K562 (cell line): Measurements from ENCODE around the gene TCF20. TPM values are rescaled to one million over a fixed set of nuclear protein-coding genes. Genes with fewer than 3 reads are reported as not detected.

ENCODE experiments used
- ATAC-seq: fragments of 200-7000 bp; cut with Tn5 transposase; 3 replicates; pipeline ENCODE4 v1.9.1; 2020; ENCODE audit warnings: moderate library complexity
- BruUV-seq: library from RNA; stranded (reverse); fragments of 400-500 nt; replicated peaks from 2 replicates; lab custom pipeline; 2021; lab: Mats Ljungman, UMichigan
- CTCF ChIA-PET: fragments of 300-600 bp; formaldehyde crosslinking; extraction: SDS; loops from one replicate; lab custom pipeline; 2021; ENCODE audit warnings: low intra/inter-chr PET ratio; lab: Yijun Ruan, JAX
- POLR2A ChIA-PET: fragments of 300-600, 350-650 bp; sonication (Branson Sonifier 250); formaldehyde crosslinking; extraction: SDS; loops from one replicate; lab custom pipeline; 2021; ENCODE audit warnings: antibody characterized with exemption, inconsistent platforms; lab: Yijun Ruan, JAX
- DNase-seq, 4 experiments: peaks; one replicate each; pipeline versions ENCODE4 v3.0.0 to v3.0.0-alpha.2; 2011 to 2018; ENCODE audit warnings: low spot score in 3 of 4, mixed read lengths in 3 of 4; ENCODE audit errors: extremely low read depth in 1 of 4
- FAIRE-seq: peaks from 2 replicates; lab custom pipeline; 2011; peaks lifted over from hg19 to GRCh38; lab: Jason Lieb, UNC
- H2AFZ ChIP-seq: 2 replicates; pipeline ENCODE4 v1.6.0; 2011; ENCODE audit warnings: low read depth, low read length, control low read depth, inconsistent platforms
- H3K27ac ChIP-seq: fragments of 200-600 bp; 3 replicates; pipeline ENCODE4 v1.8.0; 2011; ENCODE audit warnings: low read depth, mild to moderate bottlenecking, control low read depth, inconsistent platforms, low read length, moderate library complexity, mixed read lengths; ENCODE audit errors: extremely low read depth
- H3K27me3 ChIP-seq, 2 experiments: fragments of 300-600 bp in 1 of 2; 2 replicates in 1 of 2; 3 replicates in 1 of 2; pipeline versions ENCODE4 v1.6.0 to v1.8.0; 2011; ENCODE audit warnings: inconsistent platforms in 2 of 2, low read length in 2 of 2, mild to moderate bottlenecking in 1 of 2, mixed read lengths in 1 of 2, moderate library complexity in 1 of 2; ENCODE audit not compliant: control insufficient read depth in 2 of 2, insufficient read depth in 2 of 2
- H3K36me3 ChIP-seq: fragments of 300-600 bp; 3 replicates; pipeline ENCODE4 v1.8.0; 2011; ENCODE audit warnings: mild to moderate bottlenecking, low read length, inconsistent platforms; ENCODE audit not compliant: control insufficient read depth, insufficient read depth
- H3K4me1 ChIP-seq, 2 experiments: fragments of 200-600 bp in 1 of 2; replicated peaks in 1 of 2; 2 replicates in 1 of 2; 3 replicates in 1 of 2; pipeline versions ENCODE4 v1.5.1 to v1.8.0; 2011; ENCODE audit warnings: inconsistent platforms in 2 of 2, low read length in 2 of 2, mild to moderate bottlenecking in 1 of 2, mixed read lengths in 1 of 2, moderate library complexity in 1 of 2; ENCODE audit not compliant: control insufficient read depth in 2 of 2, insufficient read depth in 2 of 2
- H3K4me2 ChIP-seq: 2 replicates; pipeline ENCODE4 v1.6.1; 2011; ENCODE audit warnings: low read length, control low read depth, inconsistent platforms, mixed read lengths; ENCODE audit not compliant: insufficient read depth
- H3K4me3 ChIP-seq: fragments of 200-600 bp; sonication (generic), shearing (Covaris generic); 2 replicates; pipeline ENCODE4 v1.5.1; 2016; ENCODE audit warnings: control low read depth, inconsistent platforms
- H3K79me2 ChIP-seq: fragments of 200-600 bp; 3 replicates; pipeline ENCODE4 v1.8.0; 2011; ENCODE audit warnings: low read length, inconsistent platforms; ENCODE audit not compliant: control insufficient read depth, insufficient read depth
- H3K9ac ChIP-seq, 2 experiments: 2 replicates each; pipeline versions ENCODE4 v1.6.0 to v1.6.1; 2011; ENCODE audit warnings: low read depth in 2 of 2, low read length in 2 of 2, control low read depth in 1 of 2, inconsistent platforms in 1 of 2, mild to moderate bottlenecking in 1 of 2, mixed read lengths in 1 of 2; ENCODE audit not compliant: insufficient read depth in 1 of 2
- H3K9me1 ChIP-seq: one replicate; pipeline ENCODE4 v1.6.0; 2011; ENCODE audit warnings: inconsistent platforms, mild to moderate bottlenecking, low read length, moderate library complexity; ENCODE audit not compliant: control insufficient read depth, insufficient read depth
- H3K9me3 ChIP-seq: replicated peaks from 2 replicates; pipeline ENCODE4 v1.5.1; 2011; ENCODE audit warnings: low read depth, low read length, inconsistent platforms; ENCODE audit not compliant: control insufficient read depth, insufficient read depth
- H4K20me1 ChIP-seq: replicated peaks from 2 replicates; pipeline ENCODE4 v1.6.1; 2011; ENCODE audit warnings: low read length, inconsistent platforms, mixed read lengths; ENCODE audit not compliant: control insufficient read depth, insufficient read depth
- FOXK1 ChIP-seq: sonication (generic); formaldehyde crosslinking; IDR thresholded peaks from 2 replicates; pipeline ENCODE4 v1.8.0; 2022; ENCODE audit warnings: missing genetic modification reagents, mild to moderate bottlenecking, borderline replicate concordance
- HLTF ChIP-seq: fragments of 450-650 bp; IDR thresholded peaks from 2 replicates; pipeline ENCODE4 v1.6.1; 2016
- HNRNPLL ChIP-seq: fragments of 200-400 bp; formaldehyde crosslinking; IDR thresholded peaks from 2 replicates; pipeline ENCODE4 v1.6.1; 2017; ENCODE audit warnings: low read length, low read depth, mild to moderate bottlenecking; ENCODE audit not compliant: poor library complexity, severe bottlenecking
- IRF1 ChIP-seq: sonication (generic); formaldehyde crosslinking; IDR thresholded peaks from 2 replicates; pipeline ENCODE4 v1.8.0; 2022; ENCODE audit warnings: missing genetic modification reagents, mild to moderate bottlenecking, borderline replicate concordance
- NFIC ChIP-seq: fragments of 450-650 bp; IDR thresholded peaks from 2 replicates; pipeline ENCODE4 v1.6.1; 2017; ENCODE audit warnings: mild to moderate bottlenecking, inconsistent platforms
- NFIX ChIP-seq: fragments of 250-450 bp; sonication (Bioruptor Pico); IDR thresholded peaks from 2 replicates; pipeline ENCODE4 v1.4.0; 2020; ENCODE audit warnings: low read depth, mild to moderate bottlenecking, moderate library complexity
- RNF2 ChIP-seq: sonication (generic); IDR thresholded peaks from 2 replicates; pipeline ENCODE4 v1.6.1; 2016
- SNRNP70 ChIP-seq: fragments of 200-400 bp; formaldehyde crosslinking; optimal IDR thresholded peaks from 2 replicates; pipeline ENCODE3; 2017; ENCODE audit warnings: low read depth, low read length
- ZNF12 ChIP-seq: sonication (generic); formaldehyde crosslinking; IDR thresholded peaks from 2 replicates; pipeline ENCODE4 v1.4.0; 2020; ENCODE audit warnings: mild to moderate bottlenecking, missing genetic modification reagents
- WGBS: fragments of 100-300 bp; shearing (Covaris generic); methylation state at CpG from one replicate; pipeline ENCODE4 v1.1.6; 2016; ENCODE audit warnings: low coverage, mixed read lengths; ENCODE audit not compliant: insufficient coverage; ENCODE audit errors: missing lambda C conversion rate; 5-methylcytosine and 5-hydroxymethylcytosine counted together
- in situ Hi-C: fragments of 300-500 bp; cut with MboI; formaldehyde crosslinking; loops from 4 replicates; pipeline ENCODE4 v1.15.0; 2018; ENCODE audit warnings: inconsistent platforms, mixed read lengths
- intact Hi-C: fragments of 100-400 bp; cut with micrococcal nuclease; formaldehyde crosslinking; loops from 2 replicates; pipeline ENCODE4 v1.14.2; 2022
- polyA plus RNA-seq, 8 experiments: library from polyadenylated mRNA; depleted of rRNA in 4 of 8; stranded (reverse) in 5 of 8; unstranded in 3 of 8; fragments of >200 nt; fragmentation: Nextera tagmentation in 2 of 8; fragmentation: Illumina TruSeq in 1 of 8; extraction: Ambion mirVana in 2 of 8; extraction: Trizol in 1 of 8; gene quantifications; 2 replicates each; pipeline versions ENCODE4 v1.2.1 to v1.2.3, GENCODE V29; 2011 to 2014; ENCODE audit warnings: inconsistent platforms in 1 of 8, missing spikeins in 1 of 8
- total RNA-seq, 7 experiments: library from RNA; depleted of rRNA in 6 of 7; stranded (reverse); fragments of >200 nt in 6 of 7; fragmentation: Illumina TruSeq in 2 of 7; extraction: Trizol in 2 of 7; gene quantifications; 2 replicates each; pipeline versions ENCODE4 v1.2.1 to v1.2.3, GENCODE V29; 2011 to 2021; ENCODE audit warnings: low replicate concordance in 1 of 7
- TF ChIP-seq, protein P1 (sequence below): sonication (generic); formaldehyde crosslinking; IDR thresholded peaks from 2 replicates; pipeline ENCODE4 v1.8.1; 2023; ENCODE audit warnings: mild to moderate bottlenecking, missing genetic modification reagents

Gene TCF20
- total and polyA plus RNA-seq, 9 of the 15 experiments (the other 6 are each of a cell fraction or from before 2014, with no cell fraction given) = 0.35 to 43.6 (median 17.5) TPM

GRCh38 chr22:42257386-42257785 lies 13.1 kb downstream of the TCF20 start:
- H3K27me3 ChIP-seq = no peaks in the 10 kb centered on the region
- FAIRE-seq (no peak), DNase-seq (no peak), ATAC-seq (no peak)
- no TSS peak for BruUV-seq
- H3K79me2 ChIP-seq = peaks cover 86% of the 10 kb centered on the region
- no peaks in the 10 kb centered on the region for H3K9me3 ChIP-seq
- no peaks in the 10 kb centered on the region for H3K9me1 ChIP-seq
- no peak overlapping the region for H3K27ac ChIP-seq
- in situ Hi-C loops = no loop called here
- H3K36me3 ChIP-seq = no peaks in the 10 kb centered on the region
- intact Hi-C loops = no loop called here
- ChIA-PET CTCF (no interaction called here), POLR2A (interaction anchor here (0.7 to 2.6 kb wide), 3 partner anchors 8 to 308 kb away, joined by 3 to 12 read pairs (median 3); no protein-coding TSS in a partner anchor)
- H2AFZ ChIP-seq = no peak overlapping the region
- H3K4me1 ChIP-seq = no peaks in the 10 kb centered on the region; a peak in 2 of 5 replicates
- TF ChIP-seq ZNF12 (CRISPR knock-in tag) (no peak), NFIC (no peak), FOXK1 (CRISPR knock-in tag) (no peak)
- H3K4me2 ChIP-seq = no peak overlapping the region
- 67% methylated on average over 2 of the region's 2 CpGs for WGBS
- H3K4me3 ChIP-seq = no peak overlapping the region
- H3K9ac ChIP-seq = no peak overlapping the region
- H4K20me1 ChIP-seq = peaks cover 29% of the 10 kb centered on the region

- Histone ChIP-seq H4K20me1 (peaks cover 24% of the 10 kb centered on the region), H2AFZ (no peak overlapping the region), H3K27me3 (no peaks in the 10 kb centered on the region), H3K9me1 (no peaks in the 10 kb centered on the region), H3K27ac (no peak overlapping the region), H3K4me1 (no peaks in the 10 kb centered on the region; a peak in 2 of 5 replicates), H3K36me3 (no peaks in the 10 kb centered on the region), H3K79me2 (peaks cover 81% of the 10 kb centered on the region), H3K4me3 (no peak overlapping the region), H3K4me2 (no peak overlapping the region), H3K9me3 (no peaks in the 10 kb centered on the region), H3K9ac (no peak overlapping the region)
- 71% methylated on average over 4 of the region's 5 CpGs for WGBS
- in situ Hi-C loops = no loop called here
- ChIA-PET CTCF (no interaction called here), POLR2A (interaction anchor here (0.7 to 2.6 kb wide), 3 partner anchors 8 to 307 kb away, joined by 3 to 12 read pairs (median 3); no protein-coding TSS in a partner anchor)
- peak; percentile 23 for FAIRE-seq
- DNase-seq = no peak
- no TSS peak for BruUV-seq
- ATAC-seq = peak; percentile 35; the same call in 1 of the 3 replicates
- TF ChIP-seq HNRNPLL (no peak), IRF1 (CRISPR knock-in tag) (no peak), NFIX (no peak), RNF2 (no peak), SNRNP70 (no peak), HLTF (no peak)
- TF ChIP-seq, protein P1, sequence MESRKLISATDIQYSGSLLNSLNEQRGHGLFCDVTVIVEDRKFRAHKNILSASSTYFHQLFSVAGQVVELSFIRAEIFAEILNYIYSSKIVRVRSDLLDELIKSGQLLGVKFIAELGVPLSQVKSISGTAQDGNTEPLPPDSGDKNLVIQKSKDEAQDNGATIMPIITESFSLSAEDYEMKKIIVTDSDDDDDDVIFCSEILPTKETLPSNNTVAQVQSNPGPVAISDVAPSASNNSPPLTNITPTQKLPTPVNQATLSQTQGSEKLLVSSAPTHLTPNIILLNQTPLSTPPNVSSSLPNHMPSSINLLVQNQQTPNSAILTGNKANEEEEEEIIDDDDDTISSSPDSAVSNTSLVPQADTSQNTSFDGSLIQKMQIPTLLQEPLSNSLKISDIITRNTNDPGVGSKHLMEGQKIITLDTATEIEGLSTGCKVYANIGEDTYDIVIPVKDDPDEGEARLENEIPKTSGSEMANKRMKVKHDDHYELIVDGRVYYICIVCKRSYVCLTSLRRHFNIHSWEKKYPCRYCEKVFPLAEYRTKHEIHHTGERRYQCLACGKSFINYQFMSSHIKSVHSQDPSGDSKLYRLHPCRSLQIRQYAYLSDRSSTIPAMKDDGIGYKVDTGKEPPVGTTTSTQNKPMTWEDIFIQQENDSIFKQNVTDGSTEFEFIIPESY (CRISPR knock-in tag) = peak; percentile 25; the same call in 1 of the 2 replicates
- intact Hi-C loops = no loop called here
Observed at GRCh38 chr22:42256930-42257329, 13.5 kb downstream of the TCF20 start.
